ENCODE results near the gene STXBP1. TPM values are rescaled to one million over a fixed set of nuclear protein-coding genes. Genes with fewer than 3 reads are reported as not detected.
A peak's percentile ranks its signal among the peaks of the same experiment; 100 is the strongest.

The STXBP1 gene
- total and polyA plus RNA-seq, 2 experiments from 2014 or later = 27.0 to 95.5 TPM

GRCh38 chr9:127647451-127647850 lies 35.4 kb downstream of the STXBP1 start:
- no peaks in the 10 kb centered on the region for H3K27me3 ChIP-seq
- no peak for DNase-seq (ENCODE audit: low read depth in 1 of 2, low spot score in 1 of 2)
- no peak overlapping the region for H3K27ac ChIP-seq
- no peak overlapping the region for H3K4me3 ChIP-seq
- H3K36me3 ChIP-seq = no peaks in the 10 kb centered on the region
- H3K9me3 ChIP-seq (ENCODE audit: low read depth) = no peaks in the 10 kb centered on the region
- TF ChIP-seq, protein P1, sequence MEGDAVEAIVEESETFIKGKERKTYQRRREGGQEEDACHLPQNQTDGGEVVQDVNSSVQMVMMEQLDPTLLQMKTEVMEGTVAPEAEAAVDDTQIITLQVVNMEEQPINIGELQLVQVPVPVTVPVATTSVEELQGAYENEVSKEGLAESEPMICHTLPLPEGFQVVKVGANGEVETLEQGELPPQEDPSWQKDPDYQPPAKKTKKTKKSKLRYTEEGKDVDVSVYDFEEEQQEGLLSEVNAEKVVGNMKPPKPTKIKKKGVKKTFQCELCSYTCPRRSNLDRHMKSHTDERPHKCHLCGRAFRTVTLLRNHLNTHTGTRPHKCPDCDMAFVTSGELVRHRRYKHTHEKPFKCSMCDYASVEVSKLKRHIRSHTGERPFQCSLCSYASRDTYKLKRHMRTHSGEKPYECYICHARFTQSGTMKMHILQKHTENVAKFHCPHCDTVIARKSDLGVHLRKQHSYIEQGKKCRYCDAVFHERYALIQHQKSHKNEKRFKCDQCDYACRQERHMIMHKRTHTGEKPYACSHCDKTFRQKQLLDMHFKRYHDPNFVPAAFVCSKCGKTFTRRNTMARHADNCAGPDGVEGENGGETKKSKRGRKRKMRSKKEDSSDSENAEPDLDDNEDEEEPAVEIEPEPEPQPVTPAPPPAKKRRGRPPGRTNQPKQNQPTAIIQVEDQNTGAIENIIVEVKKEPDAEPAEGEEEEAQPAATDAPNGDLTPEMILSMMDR (IDR thresholded peaks at IDR 0.05; ENCODE audit: low read depth, low read length) = no peak
- H3K4me1 ChIP-seq (ENCODE audit: low read depth) = peaks cover 6% of the 10 kb centered on the region

DNA sequence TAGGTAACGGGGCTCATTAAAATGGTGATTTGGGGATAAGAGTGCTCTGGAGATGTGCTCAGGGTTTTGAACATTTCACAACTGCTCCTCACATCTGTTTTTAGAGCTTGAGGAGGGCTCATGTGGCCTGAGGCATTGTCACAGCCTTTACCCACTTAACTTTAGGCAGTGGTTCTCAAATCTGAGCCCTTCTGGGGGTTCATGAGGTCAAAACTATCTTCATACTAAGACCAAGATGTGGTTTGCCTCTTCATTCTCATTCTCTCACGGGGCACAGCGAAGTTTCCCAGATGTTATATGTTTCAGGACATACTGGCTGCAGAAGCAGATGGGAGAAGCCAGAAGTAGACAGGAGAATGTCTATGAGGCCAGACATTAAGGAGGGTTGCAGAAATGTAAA lies 38.4 kb downstream of the STXBP1 start:
- no peak for DNase-seq (ENCODE audit: low read depth in 1 of 2, low spot score in 1 of 2)
- TF ChIP-seq, protein P1 (IDR thresholded peaks at IDR 0.05; ENCODE audit: low read depth, low read length) = no peak
- no peaks in the 10 kb centered on the region for H3K36me3 ChIP-seq
- H3K4me1 ChIP-seq (ENCODE audit: low read depth) = peaks cover 6% of the 10 kb centered on the region
- no peak overlapping the region for H3K27ac ChIP-seq
- H3K27me3 ChIP-seq = no peaks in the 10 kb centered on the region
- no peak overlapping the region for H3K4me3 ChIP-seq
- no peaks in the 10 kb centered on the region for H3K9me3 ChIP-seq (ENCODE audit: low read depth)

DNA sequence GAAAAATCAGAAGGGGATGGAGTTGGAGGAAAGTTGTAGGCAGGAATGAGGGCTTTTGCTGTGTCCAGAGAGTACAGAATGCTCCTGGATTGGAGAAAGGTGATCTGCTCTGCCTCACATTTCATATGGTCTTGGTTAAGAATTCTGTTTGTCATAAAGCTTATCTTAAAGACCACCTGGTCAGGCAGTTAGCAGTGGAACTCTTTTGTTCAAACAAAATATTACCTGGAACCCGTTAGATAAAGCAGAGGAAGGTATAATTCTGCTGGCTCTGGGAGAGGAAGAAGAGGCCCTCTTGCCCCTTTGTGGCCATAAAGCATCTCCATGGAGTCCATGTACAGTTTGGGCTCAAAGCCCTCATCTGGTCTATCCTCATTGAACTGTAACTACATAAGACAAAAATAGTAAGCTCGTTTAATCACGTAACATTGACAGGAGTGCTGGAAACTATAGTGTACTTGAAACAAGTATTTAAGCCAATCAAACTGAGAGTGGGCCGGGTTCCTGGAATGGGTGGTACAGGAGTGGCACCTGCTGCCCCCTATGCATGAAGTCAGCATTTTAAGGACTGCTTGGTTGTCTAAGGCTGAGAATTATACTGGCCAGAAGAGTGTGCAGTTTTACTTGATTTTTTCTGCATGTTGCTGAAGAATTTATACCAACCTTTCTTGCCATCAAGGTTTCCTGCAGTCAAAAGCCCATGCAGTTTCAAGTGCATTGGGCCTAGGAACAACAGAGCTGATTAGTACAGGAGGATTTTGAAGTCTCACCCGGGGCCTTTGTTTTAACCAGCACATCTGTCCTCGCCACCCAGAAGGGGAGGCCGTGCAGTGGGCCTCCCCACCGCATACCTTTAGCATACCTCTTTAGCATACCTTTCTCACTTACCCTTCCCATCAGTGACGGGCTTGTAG lies 39.9 kb downstream of the STXBP1 start:
- peak overlapping the region; percentile 35 for H3K27ac ChIP-seq
- TF ChIP-seq, protein P1 (IDR thresholded peaks at IDR 0.05; ENCODE audit: low read depth, low read length) = no peak
- no peaks in the 10 kb centered on the region for H3K9me3 ChIP-seq (ENCODE audit: low read depth)
- DNase-seq (ENCODE audit: low read depth in 1 of 2, low spot score in 1 of 2) = no peak
- no peak overlapping the region for H3K4me3 ChIP-seq
- peaks cover 6% of the 10 kb centered on the region for H3K4me1 ChIP-seq (ENCODE audit: low read depth)
- no peaks in the 10 kb centered on the region for H3K36me3 ChIP-seq
- no peaks in the 10 kb centered on the region for H3K27me3 ChIP-seq

DNA sequence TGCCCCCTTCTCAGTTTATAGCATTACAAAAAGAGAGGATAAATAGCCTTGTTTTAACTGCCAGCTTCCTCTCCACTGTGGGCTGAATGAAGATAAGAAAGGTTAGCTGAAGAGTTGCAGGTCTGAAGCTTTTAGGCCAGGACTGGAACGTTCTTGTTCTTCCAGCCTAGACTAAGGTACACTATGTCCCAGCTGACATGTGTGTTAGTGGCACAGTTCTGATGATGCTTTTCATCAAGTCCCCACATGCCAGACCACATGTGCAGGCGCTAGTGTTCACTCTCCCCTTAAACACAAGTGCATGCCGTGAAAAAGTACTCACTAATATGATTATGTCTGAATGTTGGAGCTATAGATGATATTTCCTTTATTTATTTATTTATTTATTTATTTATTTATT lies 40.7 kb downstream of the STXBP1 start:
- Histone ChIP-seq H3K9me3 (ENCODE audit: low read depth) (no peaks in the 10 kb centered on the region), H3K27me3 (no peaks in the 10 kb centered on the region), H3K4me1 (ENCODE audit: low read depth) (peaks cover 6% of the 10 kb centered on the region), H3K36me3 (no peaks in the 10 kb centered on the region), H3K27ac (peak overlapping the region; percentile 31), H3K4me3 (no peak overlapping the region)
- no peak for DNase-seq (ENCODE audit: low read depth in 1 of 2, low spot score in 1 of 2)
- TF ChIP-seq, protein P1 (IDR thresholded peaks at IDR 0.05; ENCODE audit: low read depth, low read length) = no peak

DNA sequence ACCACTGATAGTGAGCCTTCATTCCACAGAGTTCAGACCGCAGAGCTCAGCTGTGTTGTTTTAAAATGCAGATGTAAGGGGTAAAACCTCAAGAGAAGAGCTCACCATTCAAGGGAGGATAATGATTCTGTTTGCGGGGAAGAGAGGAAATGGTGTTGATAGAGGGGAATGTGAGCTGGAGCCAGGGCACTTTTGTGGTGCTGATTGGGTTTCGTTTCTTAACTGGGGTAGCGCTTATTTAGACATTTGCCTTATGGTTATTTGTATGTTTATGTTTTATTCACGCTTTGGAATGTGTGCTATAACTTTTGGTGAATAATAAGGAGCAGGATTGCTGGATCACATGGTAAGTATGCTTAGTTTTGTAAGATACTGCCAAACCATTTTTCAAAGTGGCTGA lies 42.5 kb downstream of the STXBP1 start:
- H3K36me3 ChIP-seq = no peaks in the 10 kb centered on the region
- no peaks in the 10 kb centered on the region for H3K27me3 ChIP-seq
- H3K4me3 ChIP-seq = no peak overlapping the region
- no peak overlapping the region for H3K27ac ChIP-seq
- TF ChIP-seq, protein P1 (IDR thresholded peaks at IDR 0.05; ENCODE audit: low read depth, low read length) = no peak
- no peaks in the 10 kb centered on the region for H3K9me3 ChIP-seq (ENCODE audit: low read depth)
- peak in 1 of 2 donors; percentile 68 for DNase-seq (ENCODE audit: low read depth in 1 of 2, low spot score in 1 of 2)
- H3K4me1 ChIP-seq (ENCODE audit: low read depth) = peaks cover 6% of the 10 kb centered on the region
